Smooth muscle cell (in vitro differentiated cells): Measurements from ENCODE around the gene RARS2. TPM values are rescaled to one million over a fixed set of nuclear protein-coding genes. Genes with fewer than 3 reads are reported as not detected.
A peak's percentile ranks its signal among the peaks of the same experiment; 100 is the strongest.

Source experiments
- DNase-seq: peaks from one replicate; lab custom pipeline; 2025; ENCODE audit not compliant: unreplicated experiment; lab: John Stamatoyannopoulos, UW
- H2AFZ ChIP-seq: fragments of 200-600 bp; sonication (generic); 2 replicates; pipeline ENCODE4 v1.6.0; 2016; ENCODE audit warnings: antibody characterized with exemption, low read depth, mild to moderate bottlenecking
- H3F3A ChIP-seq: fragments of 200-600 bp; sonication (generic); 2 replicates; pipeline ENCODE4 v1.6.0; 2017; ENCODE audit warnings: antibody characterized with exemption, low read depth
- H3K27ac ChIP-seq: fragments of 200-600 bp; sonication (generic); 2 replicates; pipeline ENCODE4 v1.5.1; 2016; ENCODE audit warnings: low read depth, mild to moderate bottlenecking
- H3K27me3 ChIP-seq: fragments of 200-600 bp; sonication (generic); 2 replicates; pipeline ENCODE4 v1.6.1; 2016; ENCODE audit warnings: low read depth, mild to moderate bottlenecking
- H3K36me3 ChIP-seq: fragments of 200-600 bp; sonication (generic); 2 replicates; pipeline ENCODE4 v1.5.1; 2016; ENCODE audit warnings: low read depth
- H3K4me1 ChIP-seq: fragments of 200-600 bp; sonication (generic); 2 replicates; pipeline ENCODE4 v1.5.1; 2016; ENCODE audit warnings: low read depth
- H3K4me2 ChIP-seq: fragments of 200-600 bp; sonication (generic); 2 replicates; pipeline ENCODE4 v1.6.0; 2016; ENCODE audit warnings: mild to moderate bottlenecking
- H3K4me3 ChIP-seq: fragments of 200-600 bp; sonication (generic); 2 replicates; pipeline ENCODE4 v1.5.1; 2016; ENCODE audit warnings: mild to moderate bottlenecking
- H3K79me2 ChIP-seq: fragments of 200-600 bp; sonication (generic); 2 replicates; pipeline ENCODE4 v1.6.0; 2016; ENCODE audit warnings: low read depth, mild to moderate bottlenecking
- H3K9ac ChIP-seq: fragments of 200-600 bp; sonication (generic); 2 replicates; pipeline ENCODE4 v1.6.0; 2016; ENCODE audit warnings: low read depth
- H3K9me3 ChIP-seq: fragments of 200-600 bp; sonication (generic); replicated peaks from 2 replicates; pipeline ENCODE4 v1.5.1; 2016; ENCODE audit warnings: low read depth
- H4K20me1 ChIP-seq: fragments of 200-600 bp; sonication (generic); 2 replicates; pipeline ENCODE4 v1.6.0; 2016; ENCODE audit warnings: low read depth
- CTCF ChIP-seq: fragments of 200-600 bp; sonication (generic); IDR thresholded peaks from 2 replicates; pipeline ENCODE4 v1.5.1; 2017; ENCODE audit warnings: borderline replicate concordance, mild to moderate bottlenecking, antibody characterized with exemption; ENCODE audit not compliant: insufficient read depth, poor library complexity, severe bottlenecking
- WGBS: methylation state at CpG from one replicate; pipeline ENCODE4 v1.1.7; 2016; ENCODE audit warnings: low lambda C conversion rate; 5-methylcytosine and 5-hydroxymethylcytosine counted together
- polyA plus RNA-seq: library from polyadenylated mRNA; unstranded; fragments of >200 nt; fragmentation: Nextera tagmentation; extraction: Ambion mirVana; gene quantifications from 2 replicates; pipeline ENCODE4 v1.2.1, GENCODE V29; 2016
- total RNA-seq: library from RNA; depleted of rRNA; stranded (reverse); fragments of >200 nt; gene quantifications from 2 replicates; pipeline ENCODE4 v1.2.3, GENCODE V29; 2014

The RARS2 gene
- total and polyA plus RNA-seq, 2 experiments from 2014 or later = 51.0 to 68.9 TPM

- DNase-seq = no peak
- WGBS = 99% methylated on average over 5 of the region's 5 CpGs
- no peak overlapping the region for H3K4me3 ChIP-seq
- no peaks in the 10 kb centered on the region for H3K9me3 ChIP-seq
- H3K79me2 ChIP-seq = peaks cover 95% of the 10 kb centered on the region
- no peak overlapping the region for H3K9ac ChIP-seq
- no peak overlapping the region for H3K4me2 ChIP-seq
- H3F3A ChIP-seq = peaks cover 3% of the 10 kb centered on the region
- no peak overlapping the region for H2AFZ ChIP-seq
- no peak overlapping the region for H3K27ac ChIP-seq
- H4K20me1 ChIP-seq = peaks cover 97% of the 10 kb centered on the region
- H3K4me1 ChIP-seq = no peaks in the 10 kb centered on the region
- TF ChIP-seq CTCF = no peak
- H3K36me3 ChIP-seq = peaks cover 8% of the 10 kb centered on the region
- H3K27me3 ChIP-seq = no peaks in the 10 kb centered on the region
These were observed 16.3 kb downstream of the RARS2 start for GRCh38 chr6:87573307-87574024.

- 97% methylated on average over 3 of the region's 3 CpGs for WGBS
- H3K36me3 ChIP-seq = peaks cover 8% of the 10 kb centered on the region
- H3K4me2 ChIP-seq = no peak overlapping the region
- H3K27me3 ChIP-seq = no peaks in the 10 kb centered on the region
- no peak for TF ChIP-seq CTCF
- no peak overlapping the region for H3K27ac ChIP-seq
- no peak overlapping the region for H2AFZ ChIP-seq
- no peak overlapping the region for H3K9ac ChIP-seq
- no peak for DNase-seq
- H3F3A ChIP-seq = peaks cover 3% of the 10 kb centered on the region
- no peaks in the 10 kb centered on the region for H3K9me3 ChIP-seq
- H3K79me2 ChIP-seq = peaks cover 93% of the 10 kb centered on the region
- H3K4me3 ChIP-seq = no peak overlapping the region
- H3K4me1 ChIP-seq = no peaks in the 10 kb centered on the region
- H4K20me1 ChIP-seq = peaks cover 97% of the 10 kb centered on the region
These were observed 16.9 kb downstream of the RARS2 start for GRCh38 chr6:87572883-87573282.

- DNase-seq = no peak
- Histone ChIP-seq H2AFZ (no peak overlapping the region), H4K20me1 (peaks cover 94% of the 10 kb centered on the region), H3K4me3 (no peak overlapping the region), H3K9me3 (no peaks in the 10 kb centered on the region), H3K27ac (peak overlapping the region; percentile 10), H3K27me3 (no peaks in the 10 kb centered on the region), H3K79me2 (peaks cover 89% of the 10 kb centered on the region), H3K9ac (no peak overlapping the region), H3K36me3 (peaks cover under 1% of the 10 kb centered on the region), H3K4me2 (no peak overlapping the region), H3K4me1 (no peaks in the 10 kb centered on the region), H3F3A (peaks cover 1% of the 10 kb centered on the region)
- TF ChIP-seq CTCF = no peak
- 97% methylated on average over 4 of the region's 4 CpGs for WGBS
These were observed 17.8 kb downstream of the RARS2 start for GRCh38 chr6:87572021-87572420.

- Histone ChIP-seq H3K36me3 (peaks cover 29% of the 10 kb centered on the region), H3K27ac (no peak overlapping the region), H3K4me1 (no peaks in the 10 kb centered on the region), H4K20me1 (peaks cover 50% of the 10 kb centered on the region), H3K9me3 (no peaks in the 10 kb centered on the region), H3K4me2 (no peak overlapping the region), H3K79me2 (peaks cover 11% of the 10 kb centered on the region), H3F3A (no peaks in the 10 kb centered on the region), H3K27me3 (no peaks in the 10 kb centered on the region), H3K9ac (no peak overlapping the region), H3K4me3 (no peak overlapping the region), H2AFZ (no peak overlapping the region)
- no peak for DNase-seq
- 87% methylated on average over 1 of the region's 1 CpG for WGBS
- TF ChIP-seq CTCF = no peak
These were observed 28.8 kb downstream of the RARS2 start for GRCh38 chr6:87561017-87561416.
